Measurements from ENCODE around the gene BCL2A1.
"Not testable (repeated sequence)": the region's sequence is repeated elsewhere in the genome, so short reads cannot be mapped to it uniquely, and the experiment has no call there.

Gene BCL2A1

DNA sequence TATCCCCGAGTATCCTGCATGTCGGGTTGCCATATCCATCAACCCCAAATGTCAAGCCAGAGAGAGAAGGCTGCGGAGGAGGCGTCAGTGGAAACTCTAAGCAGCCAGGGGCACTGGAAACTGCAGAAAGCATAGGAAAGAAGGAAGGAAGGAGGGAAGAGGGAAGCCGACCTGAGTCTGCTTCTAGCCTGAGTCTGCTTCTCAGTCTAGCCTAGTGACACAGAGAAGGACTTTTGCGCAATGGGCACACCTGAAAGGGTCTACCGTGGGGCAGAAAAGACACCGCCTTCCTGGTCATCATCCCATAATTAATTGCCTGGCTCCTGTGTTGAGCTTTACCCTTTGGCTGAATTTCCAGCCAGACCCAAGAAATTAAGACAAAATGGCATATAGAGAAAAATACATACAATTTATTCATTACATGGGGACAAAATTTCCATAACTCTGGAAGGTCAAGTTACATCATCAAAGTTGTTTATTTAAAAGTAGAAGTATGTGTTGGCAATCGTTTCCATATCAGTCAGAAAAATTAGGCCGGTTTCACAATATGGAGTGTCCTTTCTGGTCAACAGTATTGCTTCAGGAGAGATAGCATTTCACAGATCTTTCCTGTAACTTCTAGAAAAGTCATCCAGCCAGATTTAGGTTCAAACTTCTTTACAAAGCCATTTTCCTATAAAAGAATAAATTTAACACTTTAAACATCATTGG lies 10.3 kb downstream of the BCL2A1 start:
- no peak for DNase-seq (ENCODE audit: low read depth, low spot score)

DNA sequence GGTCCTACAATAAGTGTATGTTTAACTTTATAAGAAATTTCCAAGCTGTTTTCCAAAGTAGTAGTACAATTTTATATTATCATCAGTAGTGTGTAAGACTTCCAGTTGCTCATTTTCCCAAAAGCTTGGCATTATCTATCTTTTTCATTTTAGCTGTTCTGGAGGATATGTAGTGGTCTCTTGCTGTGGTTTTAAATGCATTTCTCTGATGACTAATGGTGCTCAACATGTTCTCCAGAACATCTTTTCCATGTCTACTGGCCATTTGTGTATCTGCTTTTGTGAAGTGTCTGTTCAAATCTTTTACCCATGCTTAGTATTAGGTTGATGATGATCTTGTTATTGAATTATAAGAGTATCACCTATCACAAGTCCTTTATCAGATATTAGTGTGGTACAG lies 13.3 kb downstream of the BCL2A1 start:
- no peak for DNase-seq (ENCODE audit: low read depth, low spot score)

DNA sequence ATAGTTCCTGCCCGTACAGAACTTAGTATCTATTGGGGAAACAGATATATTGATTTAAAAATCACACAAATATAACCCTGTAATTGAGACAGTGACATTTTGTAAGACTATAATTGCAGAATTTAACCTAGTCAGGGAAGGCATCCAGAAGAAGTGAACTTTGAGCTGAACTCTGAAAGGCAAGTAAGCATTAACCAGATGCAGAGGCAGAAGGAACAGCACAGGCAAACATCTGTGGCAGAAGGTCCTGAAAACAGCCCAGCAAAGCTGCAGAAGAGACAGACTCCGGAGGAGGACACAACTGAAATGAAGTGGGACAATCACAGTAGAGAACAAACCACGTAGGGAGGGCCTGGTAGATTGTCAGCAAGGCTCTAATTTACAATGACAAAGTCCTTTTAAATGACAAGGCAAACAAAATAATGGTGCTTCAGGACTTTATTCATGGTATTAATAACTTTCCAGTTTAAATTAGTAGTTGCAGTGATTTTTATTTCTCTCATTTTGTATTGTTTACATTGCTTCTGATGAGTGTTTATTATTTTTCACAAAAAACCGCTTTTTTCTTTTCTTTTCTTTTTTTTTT lies 14.5 kb downstream of the BCL2A1 start:
- no peak for DNase-seq (ENCODE audit: low read depth, low spot score)

DNA sequence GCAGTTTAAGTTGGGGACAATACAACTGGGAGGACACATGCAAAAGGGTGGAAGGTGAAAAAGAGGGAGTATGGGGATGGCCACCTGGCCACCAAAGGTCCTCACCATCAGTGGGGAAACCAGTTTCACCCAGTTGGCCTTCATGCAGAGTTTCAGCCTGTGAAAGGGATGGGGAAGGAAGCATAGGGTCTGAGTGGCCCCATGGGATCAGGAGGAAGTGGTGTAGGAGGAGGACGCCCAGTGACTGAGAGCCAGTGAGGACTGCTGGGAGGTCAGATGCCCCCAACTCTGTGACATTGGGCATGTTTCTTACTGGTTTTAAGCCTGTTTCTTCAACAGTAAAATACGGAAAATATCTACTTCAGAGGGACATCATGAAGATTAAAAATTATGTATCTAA lies 16.3 kb downstream of the BCL2A1 start:
- DNase-seq (ENCODE audit: low read depth, low spot score), result no peak

DNA sequence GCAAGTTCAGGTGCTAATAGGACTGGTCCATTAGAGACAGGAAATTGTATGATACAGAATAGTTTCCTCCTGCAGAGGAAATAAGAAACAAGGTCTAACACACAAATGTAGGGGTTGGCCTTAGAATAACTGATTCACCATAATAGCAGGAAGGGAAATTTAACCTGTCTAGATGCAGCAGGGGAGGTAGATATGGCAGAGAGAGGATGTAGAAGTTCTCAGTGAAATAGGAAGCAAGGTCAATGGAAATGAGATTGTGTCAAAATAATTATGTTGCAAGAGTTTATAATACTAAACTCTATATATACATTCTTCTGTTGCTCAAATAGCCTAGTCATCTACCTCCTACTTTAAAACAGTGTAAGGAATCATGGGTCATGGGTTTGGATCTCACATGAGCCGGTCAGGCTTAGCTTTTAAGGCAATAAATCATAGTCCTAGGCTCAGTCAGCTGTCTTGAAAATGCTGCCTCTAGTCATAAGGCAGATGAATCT lies 17.0 kb downstream of the BCL2A1 start:
- DNase-seq (ENCODE audit: low read depth, low spot score), result no peak

DNA sequence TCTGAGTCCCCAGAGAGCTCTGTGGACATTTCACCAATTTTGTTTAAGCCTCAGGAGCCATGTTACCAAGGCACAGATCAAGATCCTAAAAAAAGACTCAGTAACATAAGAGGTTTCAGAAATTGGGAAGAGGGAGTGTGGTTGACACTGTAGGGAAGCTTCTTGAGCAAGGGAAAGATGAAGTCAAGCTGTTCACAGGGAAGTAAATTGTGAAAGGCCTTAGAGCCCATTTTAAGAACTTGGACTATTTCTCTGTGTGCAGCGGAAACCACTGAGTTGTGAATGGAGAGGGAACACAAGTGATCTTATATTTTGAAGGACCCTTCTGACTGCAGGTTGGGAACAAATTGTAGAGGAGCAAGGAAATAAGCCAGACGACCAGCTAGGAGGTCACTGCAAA lies 18.7 kb downstream of the BCL2A1 start:
- no peak for DNase-seq (ENCODE audit: low read depth, low spot score)

DNA sequence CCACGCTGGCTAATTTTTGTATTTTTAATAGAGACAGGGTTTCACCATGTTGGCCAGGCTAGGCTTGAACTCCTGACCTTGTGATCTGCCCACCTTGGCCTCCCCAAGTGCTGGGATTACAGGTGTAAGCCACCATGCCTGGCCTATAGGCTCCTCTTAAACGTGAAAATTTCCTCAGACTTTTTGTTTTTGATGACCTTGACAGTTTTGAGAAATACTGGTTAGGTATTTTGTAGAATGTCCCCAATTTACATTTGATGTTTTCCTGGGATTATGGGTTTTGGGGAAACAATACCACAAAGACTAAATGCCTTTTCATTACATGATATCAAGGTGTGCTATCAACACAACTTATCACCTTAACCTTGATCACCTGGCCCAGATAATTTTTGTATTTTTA lies 20.7 kb downstream of the BCL2A1 start:
- no peak for DNase-seq (ENCODE audit: low read depth, low spot score)

DNA sequence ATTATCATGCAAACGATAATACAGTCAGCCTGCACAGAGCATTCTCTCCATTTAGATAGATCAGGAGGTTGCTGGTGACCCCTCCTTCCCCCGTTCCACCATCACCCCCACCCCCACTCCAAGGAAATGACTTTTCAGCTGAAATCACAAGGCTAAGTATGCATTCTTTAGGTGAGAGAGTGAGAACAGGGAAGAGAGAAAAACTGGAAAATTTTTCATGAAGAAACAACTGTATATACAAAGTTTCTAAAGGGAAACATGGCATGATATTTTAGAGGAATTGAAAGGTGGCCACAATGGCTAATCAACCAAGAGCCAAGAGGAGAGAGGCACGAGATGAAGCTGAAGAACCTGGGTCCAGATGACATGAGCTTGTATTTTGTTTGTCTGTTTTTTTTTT lies 22.2 kb downstream of the BCL2A1 start:
- DNase-seq (ENCODE audit: low read depth, low spot score), result no peak

DNA sequence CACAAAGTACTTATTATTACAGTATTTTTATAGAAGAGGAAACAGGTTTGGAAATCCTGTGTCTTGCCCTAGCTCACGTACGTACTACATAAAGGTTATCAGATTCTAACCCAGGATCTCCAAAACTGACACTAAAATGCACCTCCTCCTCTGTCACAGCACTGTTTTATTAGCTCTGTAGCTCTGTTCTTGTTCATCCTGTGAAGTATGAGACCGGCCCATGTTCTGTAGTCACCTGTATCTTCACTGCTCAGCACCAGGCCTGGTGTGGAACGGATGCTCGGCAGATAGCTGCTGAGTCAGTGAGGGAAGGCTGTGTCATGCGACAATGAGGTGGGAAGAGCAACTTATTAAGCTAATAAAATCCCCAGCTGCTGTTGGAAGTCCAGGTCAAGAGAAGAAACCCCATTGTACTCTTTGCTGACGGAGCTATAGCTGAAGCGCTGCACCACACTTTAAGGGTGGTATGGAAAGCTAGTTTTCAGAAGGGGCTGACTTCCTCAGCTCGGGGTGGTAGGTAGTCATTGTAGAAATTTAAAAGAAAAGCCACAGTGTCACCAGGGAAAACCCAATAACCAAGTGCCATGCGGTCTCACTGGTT lies 22.8 kb downstream of the BCL2A1 start:
- no peak for DNase-seq (ENCODE audit: low read depth, low spot score)

DNA sequence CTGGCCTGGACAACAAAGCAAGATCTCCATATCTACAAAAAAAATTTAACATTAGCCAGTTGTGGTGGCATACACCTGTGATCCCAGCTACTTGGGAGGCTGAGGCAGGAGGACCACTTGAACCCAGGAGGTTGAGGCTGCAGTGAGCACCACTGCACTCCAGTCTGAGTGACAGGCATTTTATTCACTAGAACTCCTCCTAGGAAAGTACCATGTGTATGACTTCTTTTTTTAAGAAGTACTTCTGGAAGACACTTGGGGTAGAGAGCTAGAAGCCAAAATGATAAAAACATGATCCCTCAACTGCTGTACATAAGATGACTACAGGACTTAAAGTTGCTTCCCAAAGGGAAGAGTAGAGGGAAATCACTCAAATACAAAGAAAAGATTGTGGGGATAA lies 24.0 kb downstream of the BCL2A1 start:
- no peak for DNase-seq (ENCODE audit: low read depth, low spot score)

DNA sequence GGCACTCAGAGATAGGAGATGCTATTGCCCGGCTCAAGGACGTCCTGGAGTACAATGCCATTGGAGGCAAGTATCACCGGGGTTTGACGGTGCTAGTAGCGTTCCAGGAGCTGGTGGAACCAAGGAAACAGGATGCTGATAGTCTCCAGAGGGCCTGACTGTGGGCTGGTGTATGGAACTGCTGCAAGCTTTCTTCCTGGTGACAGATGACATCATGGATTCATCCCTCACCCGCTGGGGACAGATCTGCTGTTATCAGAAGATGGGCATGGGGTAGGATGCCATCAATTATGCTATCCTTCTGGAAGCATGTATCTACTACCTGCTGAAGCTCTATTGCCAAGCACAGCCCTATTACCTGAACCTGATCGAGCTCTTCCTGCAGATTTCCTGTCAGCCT lies 26.4 kb downstream of the BCL2A1 start:
- DNase-seq (ENCODE audit: low read depth, low spot score), result no peak

DNA sequence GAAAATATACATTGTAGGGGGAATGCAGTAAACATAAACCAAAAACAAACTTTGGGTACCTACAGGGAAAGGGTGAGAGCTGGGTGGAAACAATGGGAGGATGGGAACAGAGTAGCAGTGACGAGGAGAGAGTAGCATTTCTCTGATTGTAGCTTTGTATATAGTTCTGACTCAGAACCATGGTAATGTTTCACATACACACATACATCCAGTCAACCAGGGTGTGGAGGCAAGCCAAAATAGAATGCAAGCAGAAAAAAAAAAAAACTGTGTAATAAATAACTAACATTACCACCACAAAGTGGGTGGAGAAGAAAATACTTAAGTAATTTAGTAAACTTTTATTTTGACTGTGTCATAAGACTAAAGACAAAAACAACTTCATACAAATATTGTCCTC lies 27.2 kb downstream of the BCL2A1 start:
- no peak for DNase-seq (ENCODE audit: low read depth, low spot score)

DNA sequence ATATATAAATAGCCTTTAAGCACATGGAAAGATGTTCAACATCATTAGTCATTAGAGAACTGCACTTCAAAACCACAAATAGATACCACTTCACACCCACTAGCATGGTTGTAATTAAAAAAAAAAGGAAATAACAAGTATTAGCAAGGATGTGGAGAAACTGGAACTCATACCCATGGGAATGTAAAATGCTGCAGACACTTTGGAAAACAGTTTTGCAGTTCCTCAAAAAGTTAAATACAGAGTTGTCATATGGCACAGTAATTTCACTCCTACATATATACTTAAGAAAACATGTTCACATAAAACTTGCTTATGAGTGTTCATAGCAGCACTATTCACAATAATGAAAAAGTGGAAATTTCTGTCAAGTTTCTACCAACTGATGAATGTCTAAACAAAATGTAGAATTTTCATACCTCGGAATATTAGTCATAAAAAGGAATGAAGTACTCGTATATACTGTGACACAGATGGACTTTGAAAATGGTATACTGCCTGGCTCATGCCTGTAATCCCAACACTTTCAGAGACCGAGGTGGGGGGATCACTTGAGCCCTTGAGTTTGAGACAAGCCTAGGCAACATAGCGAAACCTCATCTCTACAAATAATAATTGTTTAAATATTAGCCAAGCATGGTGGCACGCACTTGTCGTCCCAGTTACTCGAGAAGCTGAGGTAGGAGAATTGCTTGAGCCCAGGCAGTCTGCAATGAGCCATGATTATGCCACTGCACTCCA lies 28.1 kb downstream of the BCL2A1 start:
- no peak for DNase-seq (ENCODE audit: low read depth, low spot score)

DNA sequence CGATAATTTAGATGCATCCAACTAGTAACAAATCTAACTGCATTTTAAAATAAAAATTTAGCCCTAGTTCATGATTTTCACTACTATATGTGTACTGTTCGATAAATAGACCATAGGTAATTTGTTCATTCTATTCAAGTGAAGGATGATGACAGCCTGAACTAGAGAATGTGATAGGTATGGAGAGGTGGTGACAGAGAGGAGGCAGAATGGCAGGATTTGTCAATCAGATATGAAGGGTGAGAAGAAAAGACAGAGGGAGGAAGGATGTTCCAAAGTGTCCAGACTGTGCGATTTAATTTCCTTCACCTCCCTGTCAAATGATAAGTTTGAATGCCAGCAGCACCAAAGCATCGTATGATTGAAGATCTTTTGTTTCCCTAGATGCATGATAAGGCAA lies 31.6 kb downstream of the BCL2A1 start:
- no peak for DNase-seq (ENCODE audit: low read depth, low spot score)

DNA sequence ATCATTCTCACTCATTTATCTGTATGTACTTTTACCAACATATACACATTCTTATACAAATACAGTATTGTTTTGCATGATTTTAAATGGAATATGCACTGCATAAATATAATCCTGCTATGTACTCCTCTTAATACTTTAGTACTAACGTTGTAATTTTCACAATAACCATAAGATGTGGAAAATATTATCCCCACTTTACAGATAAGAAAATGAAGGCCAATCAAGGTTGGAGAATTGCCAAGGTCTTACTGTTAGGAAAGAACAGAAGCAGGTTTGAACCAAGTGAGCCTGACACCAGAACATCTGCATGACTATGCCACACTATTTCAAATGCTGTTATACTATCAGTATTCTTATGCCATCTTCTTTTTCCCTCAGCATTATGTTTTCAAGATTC lies 32.9 kb downstream of the BCL2A1 start:
- DNase-seq (ENCODE audit: low read depth, low spot score), result no peak

DNA sequence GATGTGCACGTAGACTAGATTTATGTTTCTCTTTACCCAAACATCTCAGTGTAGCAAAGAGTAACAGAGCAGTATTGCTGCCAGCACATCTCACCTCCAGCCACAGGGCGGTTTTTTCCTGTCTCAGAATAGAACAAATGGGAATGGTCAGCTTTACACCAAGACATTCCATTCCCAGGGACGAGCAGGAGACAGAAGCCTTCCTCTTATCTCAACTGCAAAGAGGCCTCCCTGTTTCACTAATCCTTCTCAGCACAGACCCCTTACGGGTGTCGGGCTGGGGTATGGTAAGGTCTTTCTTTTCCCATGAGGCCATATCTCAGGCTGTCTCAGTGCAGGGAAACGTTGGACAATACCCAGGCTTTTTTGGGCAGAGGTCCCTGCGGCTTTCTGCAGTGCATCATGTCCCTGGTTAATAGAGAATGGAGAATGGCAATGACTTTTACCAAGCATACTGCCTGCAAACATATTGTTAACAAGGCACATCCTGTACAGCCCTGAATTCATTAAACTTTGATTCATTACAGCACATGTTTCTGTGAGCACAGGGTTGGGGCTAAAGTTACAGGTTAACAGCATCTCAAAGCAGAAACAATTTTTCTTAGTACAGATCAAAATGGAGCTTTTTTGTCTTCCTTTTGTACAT lies 35.3 kb downstream of the BCL2A1 start:
- DNase-seq (ENCODE audit: low read depth, low spot score), result peak; percentile 77

DNA sequence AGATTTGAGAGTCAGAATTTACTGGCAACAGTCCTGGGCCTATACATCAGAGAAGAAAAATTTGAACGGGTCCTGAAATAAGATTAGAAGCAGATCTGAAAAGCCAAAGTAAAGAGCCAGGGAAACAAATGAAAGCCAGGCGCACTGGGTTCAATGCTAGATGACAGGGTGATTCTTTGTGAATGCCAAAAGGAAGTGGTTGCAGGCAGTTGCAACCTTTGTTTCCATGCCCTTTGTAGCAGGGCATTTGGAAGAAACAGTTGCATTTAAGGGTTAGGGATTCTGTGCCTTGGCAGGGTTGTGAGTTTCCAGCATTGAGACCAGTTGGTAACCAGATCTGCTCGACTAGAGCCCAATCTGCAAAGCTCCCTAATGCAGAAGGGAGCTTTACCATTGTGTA lies 37.8 kb downstream of the BCL2A1 start:
- DNase-seq (ENCODE audit: low read depth, low spot score), result no peak

DNA sequence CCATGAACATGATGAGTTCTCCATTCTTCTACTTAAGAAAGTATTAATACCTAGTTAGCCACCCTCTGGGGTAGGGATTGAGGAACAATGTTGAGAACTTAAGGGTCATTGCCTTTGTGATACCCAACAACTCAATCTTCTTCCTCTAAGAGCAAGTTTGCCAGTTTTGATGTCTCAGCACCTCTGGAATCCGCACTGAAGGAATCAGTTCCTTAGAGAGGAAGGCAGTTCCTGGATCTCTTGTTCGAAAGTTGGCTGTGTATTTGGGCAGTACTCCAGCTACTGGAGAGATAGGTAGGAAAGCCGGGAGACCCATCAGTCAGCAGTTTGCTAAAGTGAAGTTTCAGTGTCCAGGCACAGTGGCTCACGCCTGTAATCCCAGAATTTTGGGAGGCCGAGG lies 38.5 kb downstream of the BCL2A1 start:
- no peak for DNase-seq (ENCODE audit: low read depth, low spot score)

DNA sequence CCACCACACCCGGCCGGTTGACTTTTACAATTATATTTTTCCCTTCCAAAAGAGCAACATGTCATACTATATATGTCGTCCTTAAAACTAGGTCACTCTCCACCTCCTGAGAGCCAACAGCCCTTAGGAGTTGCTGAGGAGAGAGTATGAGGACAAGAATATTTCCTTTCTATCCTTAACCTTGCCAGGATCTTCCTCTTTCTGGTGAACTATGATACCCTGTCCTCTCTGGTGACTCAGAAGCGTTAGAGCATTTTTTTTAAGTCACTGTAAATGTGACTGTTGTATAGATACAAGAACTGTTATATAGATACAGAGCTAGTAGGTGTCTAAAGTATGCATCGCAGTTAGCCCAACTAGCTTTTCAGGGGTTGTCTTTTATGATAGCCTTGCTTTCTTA lies 40.5 kb downstream of the BCL2A1 start:
- no peak for DNase-seq (ENCODE audit: low read depth, low spot score)

DNA sequence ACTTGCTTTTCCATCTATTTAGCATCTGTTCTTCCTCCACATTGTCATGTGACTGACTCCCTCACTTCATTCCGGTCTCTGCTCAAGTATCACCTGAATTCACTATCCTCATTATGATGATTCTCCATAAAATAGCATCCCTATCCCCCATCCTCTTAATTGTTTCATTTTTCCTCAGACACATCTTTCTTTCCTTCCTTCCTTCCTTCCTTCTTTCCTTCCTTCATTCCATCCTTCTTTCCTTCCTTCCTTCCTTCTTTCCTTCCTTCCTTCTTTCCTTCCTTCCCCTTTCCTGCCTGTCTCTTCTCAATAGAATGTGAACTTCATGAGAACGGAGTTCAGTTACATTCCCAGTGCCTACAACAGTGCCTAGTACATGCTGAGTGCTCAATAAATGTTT lies 41.6 kb downstream of the BCL2A1 start:
- DNase-seq (ENCODE audit: low read depth, low spot score), result no peak

DNA sequence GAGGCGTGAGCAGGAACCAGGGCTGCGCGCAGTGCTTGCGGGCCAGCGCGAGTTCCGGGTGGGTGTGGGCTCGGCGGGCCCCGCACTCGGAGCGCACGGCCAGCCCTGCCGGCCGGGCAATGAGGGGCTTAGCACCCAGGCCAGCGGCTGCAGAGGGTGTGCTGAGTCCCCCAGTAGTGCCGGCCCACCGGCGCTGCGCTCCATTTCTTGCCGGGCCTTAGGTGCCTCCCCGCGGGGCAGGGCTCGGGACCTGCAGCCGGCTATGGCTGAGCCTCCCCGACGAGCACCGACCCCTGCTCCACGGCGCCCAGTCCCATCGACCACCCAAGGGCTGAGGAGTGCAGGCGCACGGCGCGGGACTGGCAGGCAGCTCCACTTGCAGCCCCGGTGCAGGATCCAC lies 44.9 kb downstream of the BCL2A1 start:
- not testable (repeated sequence) for DNase-seq (ENCODE audit: low read depth, low spot score)

DNA sequence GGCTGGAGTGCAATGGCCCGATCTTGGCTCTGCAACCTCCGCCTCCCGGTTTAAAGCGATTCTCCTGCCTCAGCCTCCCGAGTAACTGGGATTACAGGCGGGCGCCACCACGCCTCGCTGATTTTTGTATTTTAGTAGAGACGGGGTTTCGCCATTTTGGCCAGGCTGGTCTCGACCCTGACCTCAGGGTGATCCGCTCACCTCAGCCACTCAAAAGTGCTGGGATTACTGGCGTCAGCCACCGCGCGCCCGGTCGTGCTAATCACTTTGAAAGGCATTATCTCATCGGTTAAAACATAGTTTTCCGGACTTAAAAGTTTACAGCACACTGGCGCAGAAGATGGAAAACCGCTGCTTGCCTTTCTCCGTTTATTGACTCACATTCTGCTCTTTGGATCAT lies 46.6 kb downstream of the BCL2A1 start:
- DNase-seq (ENCODE audit: low read depth, low spot score), result no peak

Data from ELF-1 (cell line).